ENCODE results near the gene PIK3R2. TPM values are rescaled to one million over a fixed set of nuclear protein-coding genes. Genes with fewer than 3 reads are reported as not detected.

PIK3R2 gene
- total RNA-seq, 2 donors from 2014 or later: 13.6 to 18.3 TPM

Other genes with a start within 250 kb of the PIK3R2 start
- 10 to 100 TPM; 66.4 to 80.8 TPM for gene CCDC124, start 220.1 kb upstream of the PIK3R2 start, total RNA-seq
- under 1 TPM; 0.19 to 0.36 TPM for gene KCNN1, start 186.1 kb upstream of the PIK3R2 start, total RNA-seq
- 10 to 100 TPM; 26.7 to 59.3 TPM for gene ARRDC2, start 145.0 kb upstream of the PIK3R2 start, total RNA-seq
- 10 to 100 TPM; 14.6 to 25.0 TPM for gene IL12RB1, start 66.2 kb upstream of the PIK3R2 start, total RNA-seq
- gene MAST3, start 55.4 kb upstream of the PIK3R2 start, total RNA-seq: 10 to 100 TPM; 19.5 to 54.6 TPM
- 10 to 100 TPM; 28.0 to 65.3 TPM for gene IFI30, start 20.6 kb downstream of the PIK3R2 start, total RNA-seq
- gene MPV17L2, start 40.1 kb downstream of the PIK3R2 start, total RNA-seq: 10 to 100 TPM in 1 of 2 donors, 1 to 10 TPM in 1; 5.4 to 14.0 TPM
- 1 to 10 TPM; 8.9 to 9.8 TPM for gene RAB3A, start 50.9 kb downstream of the PIK3R2 start, total RNA-seq
- 1 to 10 TPM in 1 of 2 donors, under 1 TPM in 1; 0.12 to 1.0 TPM for gene PDE4C, start 73.3 kb downstream of the PIK3R2 start, total RNA-seq
- gene IQCN, start 121.3 kb downstream of the PIK3R2 start, total RNA-seq: 1 to 10 TPM in 1 of 2 donors, under 1 TPM in 1; 0.45 to 1.5 TPM
- 100 to 1,000 TPM; 213 to 255 TPM for gene JUND, start 128.5 kb downstream of the PIK3R2 start, total RNA-seq
- gene LSM4, start 169.9 kb downstream of the PIK3R2 start, total RNA-seq: 100 to 1,000 TPM; 280 to 379 TPM
- 10 to 100 TPM; 38.3 to 47.2 TPM for gene PGPEP1, start 187.4 kb downstream of the PIK3R2 start, total RNA-seq
- gene GDF15, start 233.0 kb downstream of the PIK3R2 start, total RNA-seq: 1 to 10 TPM in 1 of 2 donors, under 1 TPM in 1; 0.29 to 1.4 TPM
- not detected for gene LRRC25, start 244.5 kb downstream of the PIK3R2 start, total RNA-seq

Data from activated naive CD4-positive, alpha-beta T cell treated with anti-CD3 and anti-CD28 coated beads, Interleukin-2, amount 50 U/mL, for 72 hours (primary cell).